Endothelial cell of umbilical vein (primary cell): ENCODE results near the gene MYH14. TPM values are rescaled to one million over a fixed set of nuclear protein-coding genes. Genes with fewer than 3 reads are reported as not detected.

ENCODE experiments used
- BruUV-seq: library from RNA; stranded (reverse); fragments of 400-500 nt; replicated peaks from 2 replicates; lab custom pipeline; 2021; lab: Mats Ljungman, UMichigan
- CTCF ChIA-PET: fragments of 300-600, 350-600 bp; sonication (Branson Sonifier 250); formaldehyde crosslinking; loops from one replicate; lab custom pipeline; 2021; ENCODE audit warnings: antibody characterized with exemption, inconsistent platforms; lab: Charles Lee
- POLR2A ChIA-PET: fragments of 300-600, 350-600 bp; sonication (Branson Sonifier 250); formaldehyde crosslinking; loops from one replicate; lab custom pipeline; 2021; ENCODE audit warnings: antibody characterized with exemption, inconsistent platforms; lab: Charles Lee
- DNase-seq: peaks from one replicate; pipeline ENCODE4 v3.0.0-alpha.2; 2011; ENCODE audit warnings: low read depth, low spot score
- FAIRE-seq: peaks from 2 replicates; lab custom pipeline; 2011; peaks lifted over from hg19 to GRCh38; lab: Jason Lieb, UNC
- H2AFZ ChIP-seq: 2 replicates; pipeline ENCODE4 v1.6.0; 2012; ENCODE audit warnings: low read depth, low read length, control low read depth, inconsistent platforms
- H3K27ac ChIP-seq: 2 replicates; pipeline ENCODE4 v1.5.1; 2011; ENCODE audit warnings: low read depth, mild to moderate bottlenecking, control low read depth, low read length, moderate library complexity; ENCODE audit not compliant: insufficient read depth
- H3K27me3 ChIP-seq, 2 experiments: 2 replicates each; pipeline versions ENCODE4 v1.6.0 to v1.6.1; 2011; ENCODE audit warnings: low read length in 2 of 2, mixed read lengths in 1 of 2; ENCODE audit not compliant: control insufficient read depth in 2 of 2, insufficient read depth in 2 of 2
- H3K36me3 ChIP-seq, 2 experiments: 2 replicates in 1 of 2; 3 replicates in 1 of 2; pipeline ENCODE4 v1.5.1; 2011; ENCODE audit warnings: low read length in 2 of 2, mild to moderate bottlenecking in 1 of 2, moderate library complexity in 1 of 2; ENCODE audit not compliant: control insufficient read depth in 2 of 2, insufficient read depth in 2 of 2; ENCODE audit errors: extremely low read depth in 1 of 2
- H3K4me1 ChIP-seq: 3 replicates; pipeline ENCODE4 v1.5.1; 2011; ENCODE audit warnings: mild to moderate bottlenecking, low read length; ENCODE audit not compliant: control insufficient read depth, insufficient read depth; ENCODE audit errors: extremely low read depth
- H3K4me2 ChIP-seq: 2 replicates; pipeline ENCODE4 v1.6.1; 2011; ENCODE audit warnings: low read length, control low read depth, mixed read lengths; ENCODE audit not compliant: insufficient read depth
- H3K4me3 ChIP-seq, 3 experiments: fragments of 200-600 bp in 1 of 3; sonication (generic), shearing (Covaris generic) in 1 of 3; replicated peaks in 1 of 3; 2 replicates each; pipeline ENCODE4 v1.5.1; 2011 to 2016; ENCODE audit warnings: control low read depth in 3 of 3, low read length in 3 of 3, mild to moderate bottlenecking in 2 of 3, inconsistent platforms in 1 of 3, low read depth in 1 of 3, moderate library complexity in 1 of 3; ENCODE audit not compliant: insufficient read depth in 1 of 3
- H3K79me2 ChIP-seq: 2 replicates; pipeline ENCODE4 v1.6.0; 2012; ENCODE audit warnings: low read length, inconsistent platforms; ENCODE audit not compliant: control insufficient read depth, insufficient read depth
- H3K9ac ChIP-seq: replicated peaks from 2 replicates; pipeline ENCODE3; 2011; ENCODE audit warnings: low read length, control low read depth; ENCODE audit not compliant: insufficient read depth; ENCODE audit errors: extremely low read depth
- H3K9me1 ChIP-seq: replicated peaks from 3 replicates; pipeline ENCODE4 v1.6.0; 2011; ENCODE audit warnings: mild to moderate bottlenecking, low read length; ENCODE audit not compliant: control insufficient read depth, insufficient read depth; ENCODE audit errors: extremely low read depth
- H3K9me3 ChIP-seq: replicated peaks from 2 replicates; pipeline ENCODE4 v1.5.1; 2012; ENCODE audit warnings: low read length, inconsistent platforms; ENCODE audit not compliant: control insufficient read depth, insufficient read depth
- H4K20me1 ChIP-seq: replicated peaks from 2 replicates; pipeline ENCODE3; 2011; ENCODE audit warnings: mild to moderate bottlenecking, low read length; ENCODE audit not compliant: control insufficient read depth, insufficient read depth; ENCODE audit errors: extremely low read depth
- EZH2 ChIP-seq: IDR thresholded peaks from 2 replicates; pipeline ENCODE4 v1.6.1; 2012; ENCODE audit warnings: borderline replicate concordance, low read depth, mild to moderate bottlenecking, moderate library complexity, low read length, inconsistent platforms; ENCODE audit not compliant: severe bottlenecking
- FOS ChIP-seq: IDR thresholded peaks from 2 replicates; pipeline ENCODE4 v1.6.1; 2011; ENCODE audit warnings: mild to moderate bottlenecking, low read length, moderate library complexity, borderline replicate concordance; ENCODE audit not compliant: insufficient read depth
- GATA2 ChIP-seq: IDR thresholded peaks from 2 replicates; pipeline ENCODE4 v1.7.0; 2011; ENCODE audit warnings: low read depth, mild to moderate bottlenecking, moderate library complexity, mixed read lengths, low read length; ENCODE audit not compliant: insufficient read length, insufficient read depth
- JUN ChIP-seq: IDR thresholded peaks from 2 replicates; pipeline ENCODE4 v1.6.1; 2011; ENCODE audit warnings: borderline replicate concordance, low read depth; ENCODE audit not compliant: insufficient read length, insufficient read depth
- MYC ChIP-seq: IDR thresholded peaks from one replicate; pipeline ENCODE4 v1.6.1; 2011; ENCODE audit warnings: mild to moderate bottlenecking, low read depth, low read length
- POLR2AphosphoS5 ChIP-seq: IDR thresholded peaks from 2 replicates; pipeline ENCODE4 v1.6.1; 2012; ENCODE audit warnings: low read depth, mild to moderate bottlenecking, control low read depth, low read length, moderate library complexity; ENCODE audit not compliant: insufficient read depth
- dilution Hi-C: fragments of 300-500 bp; cut with MboI; formaldehyde crosslinking; loops from one replicate; pipeline ENCODE4 v1.15.0; 2019; ENCODE audit warnings: low sequenced_read_pairs; ENCODE audit not compliant: extremely low pct_ligation_motif_present
- intact Hi-C: fragments of 100-400 bp; cut with micrococcal nuclease; formaldehyde crosslinking; loops from one replicate; pipeline ENCODE4 v1.10.0; 2022
- polyA plus RNA-seq, 4 experiments: library from polyadenylated mRNA; depleted of rRNA in 3 of 4; stranded (reverse) in 3 of 4; unstranded in 1 of 4; fragments of >200 nt; gene quantifications; 2 replicates each; pipeline versions ENCODE4 v1.2.1 to v1.2.3, GENCODE V29; 2011 to 2012; ENCODE audit warnings: missing spikeins in 1 of 4
- total RNA-seq: library from RNA; stranded (reverse); gene quantifications from 2 replicates; pipeline ENCODE4 v1.2.3, GENCODE V29; 2021
- TF ChIP-seq, protein P1 (sequence below): IDR thresholded peaks from 2 replicates; pipeline ENCODE4 v1.6.1; 2011; ENCODE audit not compliant: insufficient read depth, insufficient read length

MYH14 gene
- total and polyA plus RNA-seq, 2 donors (not counting 3 experiments of a cell fraction or from before 2014, with no cell fraction given): 0.13 TPM; not detected in 1

DNA sequence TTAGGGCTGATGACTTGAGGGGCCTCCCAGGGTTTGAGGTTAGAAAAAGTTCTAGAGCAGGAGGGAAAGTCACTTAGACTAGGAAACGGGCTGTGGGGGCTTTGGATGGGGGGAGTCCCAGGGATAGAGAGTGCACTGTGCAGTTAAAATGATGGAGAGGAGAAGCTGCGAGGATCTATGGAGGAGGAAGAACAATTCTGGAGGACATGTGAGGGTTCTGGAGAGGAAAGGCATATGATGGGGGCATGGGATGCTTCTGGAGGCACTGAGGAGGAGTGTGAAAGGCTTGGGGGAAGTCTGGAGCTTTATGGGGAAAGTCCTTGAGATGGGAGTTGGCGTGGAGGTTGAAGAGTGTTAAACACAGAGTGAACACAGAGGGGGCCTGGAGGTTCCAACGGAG lies 123.6 kb downstream of the MYH14 start:
- no peak overlapping the region for H2AFZ ChIP-seq
- ChIA-PET CTCF (no interaction called here), POLR2A (no interaction called here)
- intact Hi-C loops (loop anchor here (5.0 kb wide), 1 partner anchor 395 kb away; the partner anchor contains the start of gene CLEC11A), dilution Hi-C loops (no loop called here)
- no peaks in the 10 kb centered on the region for H3K9me1 ChIP-seq
- DNase-seq (no peak), FAIRE-seq (no peak)
- H3K4me2 ChIP-seq: no peak overlapping the region
- no peak for TF ChIP-seq GATA2
- TF ChIP-seq MYC: no peak
- TF ChIP-seq JUN: no peak
- TF ChIP-seq, protein P1, sequence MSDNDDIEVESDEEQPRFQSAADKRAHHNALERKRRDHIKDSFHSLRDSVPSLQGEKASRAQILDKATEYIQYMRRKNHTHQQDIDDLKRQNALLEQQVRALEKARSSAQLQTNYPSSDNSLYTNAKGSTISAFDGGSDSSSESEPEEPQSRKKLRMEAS: no peak
- no peak for TF ChIP-seq POLR2AphosphoS5
- no peak for TF ChIP-seq EZH2
- no peak for TF ChIP-seq FOS
- H3K4me3 ChIP-seq: no peak overlapping the region
- H3K4me1 ChIP-seq: peaks cover 7% of the 10 kb centered on the region
- BruUV-seq: no TSS peak
- H3K9me3 ChIP-seq: no peaks in the 10 kb centered on the region
- H3K36me3 ChIP-seq: no peaks in the 10 kb centered on the region
- no peaks in the 10 kb centered on the region for H4K20me1 ChIP-seq
- H3K79me2 ChIP-seq: no peaks in the 10 kb centered on the region
- no peak overlapping the region for H3K27ac ChIP-seq
- H3K9ac ChIP-seq: no peak overlapping the region
- H3K27me3 ChIP-seq: peaks cover 24 to 26% of the 10 kb centered on the region in 2 experiments
